Body of pancreas (tissue), 4 donors: ENCODE measurements around the gene APPBP2. TPM values are rescaled to one million over a fixed set of nuclear protein-coding genes. Genes with fewer than 3 reads are reported as not detected.

Experiments used
- ATAC-seq: fragments of 150-250 bp; one replicate; pipeline ENCODE4 v1.9.1; 2016
- DNase-seq, 4 donors: peaks; one replicate each; pipeline ENCODE4 v3.0.0-alpha.2; 2019
- H3K27ac ChIP-seq, 4 donors: fragments of 200-600 bp; sonication (generic); 1 replicate in 3 of 4; 2 replicates in 1 of 4; pipeline versions ENCODE4 v1.5.1 to v1.6.1; 2016 to 2019; ENCODE audit warnings: mild to moderate bottlenecking in 1 of 4, mixed read lengths in 1 of 4, moderate library complexity in 1 of 4
- H3K27me3 ChIP-seq, 2 donors: fragments of 200-600 bp; sonication (generic); one replicate each; pipeline ENCODE4 v1.6.0; 2016; ENCODE audit warnings: mild to moderate bottlenecking in 1 of 2
- H3K36me3 ChIP-seq, 2 donors: fragments of 200-600 bp; sonication (generic); replicated peaks in 1 of 2; 2 replicates each; pipeline ENCODE4 v1.5.1; 2016; ENCODE audit warnings: low read depth in 2 of 2; ENCODE audit not compliant: insufficient read depth in 1 of 2
- H3K4me1 ChIP-seq: fragments of 200-600 bp; sonication (generic); one replicate; pipeline ENCODE4 v1.6.0; 2016
- H3K4me3 ChIP-seq, 2 donors: fragments of 200-600 bp; sonication (generic); 1 replicate in 1 of 2; 2 replicates in 1 of 2; pipeline ENCODE4 v1.5.1; 2016 to 2019
- H3K9me3 ChIP-seq, 3 donors: fragments of 200-600 bp; sonication (generic); 1 replicate in 2 of 3; 2 replicates in 1 of 3; pipeline ENCODE4 v1.5.1; 2016
- CTCF ChIP-seq, 7 experiments: fragments of 450-650 bp in 4 of 7; fragments of 200-600 bp in 3 of 7; sonication (generic) in 3 of 7; IDR thresholded peaks; one replicate each; pipeline ENCODE4 v1.5.1; 2016 to 2019; ENCODE audit warnings: antibody characterized with exemption in 7 of 7
- POLR2A ChIP-seq, 3 donors: fragments of 450-650 bp; IDR thresholded peaks; one replicate each; pipeline ENCODE4 v1.6.1; 2016; ENCODE audit warnings: antibody characterized with exemption in 3 of 3, mild to moderate bottlenecking in 2 of 3
- WGBS, 2 donors: methylation state at CpG; one replicate each; pipeline ENCODE4 v1.1.5; 2017; 5-methylcytosine and 5-hydroxymethylcytosine counted together
- intact Hi-C: fragments of 100-400 bp; cut with DNase I; formaldehyde crosslinking; loops from one replicate; pipeline ENCODE4 v1.15.1; 2023
- total RNA-seq, 2 donors: library from RNA; depleted of rRNA; stranded (reverse); fragments of >200 nt; gene quantifications; one replicate each; pipeline ENCODE4 v1.1.0, GENCODE V29; 2016

APPBP2 gene
- total RNA-seq, 2 donors from 2014 or later, result 10.9 to 15.3 TPM

DNA sequence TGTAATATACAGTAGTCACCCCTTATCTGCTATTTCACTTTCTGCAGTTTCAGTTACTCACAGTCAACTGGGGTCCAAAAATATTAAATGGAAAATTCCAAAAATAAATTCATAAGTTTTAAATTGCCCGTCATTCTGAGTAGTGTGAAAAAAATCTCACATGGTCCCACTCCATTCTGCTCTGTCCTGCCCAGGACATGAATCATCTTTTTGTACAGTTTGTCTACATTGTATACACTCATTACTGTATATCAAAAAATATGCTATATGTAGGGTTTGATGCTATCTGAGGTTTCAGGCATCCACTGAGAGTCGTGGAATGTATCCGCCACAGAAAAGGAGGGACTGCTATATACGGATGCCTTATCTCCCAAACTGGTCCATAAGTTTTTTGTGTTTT is 16.0 kb upstream of the APPBP2 start:
- DNase-seq (no peak), ATAC-seq (no peak)
- WGBS, 2 donors, result 89 to 93% methylated on average over 4 of the region's 4 CpGs
- TF ChIP-seq POLR2A (IDR thresholded peaks at IDR 0.05) (no peak), CTCF (IDR thresholded peaks at IDR 0.05) (no peak)
- intact Hi-C loops, result no loop called here
- no peak overlapping the region for H3K4me3 ChIP-seq
- no peaks in the 10 kb centered on the region for H3K4me1 ChIP-seq
- H3K27ac ChIP-seq, result no peak overlapping the region
- H3K36me3 ChIP-seq, result no peaks in the 10 kb centered on the region
- H3K27me3 ChIP-seq, result no peaks in the 10 kb centered on the region
- H3K9me3 ChIP-seq, result no peaks in the 10 kb centered on the region

DNA sequence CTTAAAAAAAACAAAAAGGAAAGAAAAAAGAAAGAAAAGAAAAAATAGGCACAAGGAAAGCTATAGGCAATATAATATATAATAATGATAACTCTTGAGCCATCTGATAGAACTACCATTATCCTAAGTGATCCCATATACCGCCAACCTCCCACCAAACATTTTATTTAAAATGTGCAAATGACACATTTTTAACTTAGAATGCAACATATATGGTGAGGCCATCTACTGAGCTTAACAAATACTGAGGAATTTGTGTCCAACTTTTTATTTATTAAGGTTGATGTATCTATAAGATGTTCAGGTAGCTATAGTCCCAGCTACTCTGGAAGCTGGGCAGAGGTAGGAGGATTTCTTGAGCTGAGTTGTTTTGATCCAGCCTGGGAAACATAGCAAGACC is 14.4 kb upstream of the APPBP2 start:
- Histone ChIP-seq H3K4me1 (no peaks in the 10 kb centered on the region), H3K4me3 (no peak overlapping the region), H3K36me3 (no peaks in the 10 kb centered on the region), H3K27ac (no peak overlapping the region), H3K9me3 (no peaks in the 10 kb centered on the region), H3K27me3 (no peaks in the 10 kb centered on the region)
- DNase-seq, result no peak
- ATAC-seq, result no peak
- intact Hi-C loops, result no loop called here
- WGBS, 2 donors, result 83 to 100% methylated on average over 1 of the region's 1 CpG
- TF ChIP-seq CTCF (IDR thresholded peaks at IDR 0.05) (no peak), POLR2A (IDR thresholded peaks at IDR 0.05) (no peak)

DNA sequence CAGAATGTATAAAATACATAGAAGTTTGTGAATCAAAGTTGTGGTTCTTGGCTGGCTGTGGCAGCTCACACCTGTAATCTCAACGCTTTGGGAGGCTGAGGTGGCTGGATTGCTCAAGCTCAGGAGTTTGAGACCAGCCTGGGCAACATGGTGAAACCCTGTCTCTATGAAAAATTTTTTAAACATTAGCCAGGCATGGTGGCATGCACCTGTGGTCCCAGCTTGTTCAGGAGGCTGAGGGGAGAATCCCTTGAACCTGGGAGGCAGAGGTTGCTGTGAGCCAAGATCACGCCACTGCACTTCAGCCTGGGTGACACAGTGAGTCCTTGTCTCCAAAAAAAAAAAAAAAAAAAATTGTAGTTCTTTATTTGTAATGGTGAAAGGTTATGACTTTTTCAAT is 13.8 kb upstream of the APPBP2 start:
- no peak for TF ChIP-seq POLR2A (IDR thresholded peaks at IDR 0.05)
- TF ChIP-seq CTCF (IDR thresholded peaks at IDR 0.05), result no peak
- ATAC-seq (no peak), DNase-seq (no peak)
- Histone ChIP-seq H3K36me3 (no peaks in the 10 kb centered on the region), H3K27me3 (no peaks in the 10 kb centered on the region), H3K4me1 (peaks cover 6% of the 10 kb centered on the region), H3K9me3 (no peaks in the 10 kb centered on the region), H3K27ac (no peak overlapping the region), H3K4me3 (no peak overlapping the region)
- intact Hi-C loops, result no loop called here
- 87 to 88% methylated on average over 2 of the region's 2 CpGs for WGBS, 2 donors

DNA sequence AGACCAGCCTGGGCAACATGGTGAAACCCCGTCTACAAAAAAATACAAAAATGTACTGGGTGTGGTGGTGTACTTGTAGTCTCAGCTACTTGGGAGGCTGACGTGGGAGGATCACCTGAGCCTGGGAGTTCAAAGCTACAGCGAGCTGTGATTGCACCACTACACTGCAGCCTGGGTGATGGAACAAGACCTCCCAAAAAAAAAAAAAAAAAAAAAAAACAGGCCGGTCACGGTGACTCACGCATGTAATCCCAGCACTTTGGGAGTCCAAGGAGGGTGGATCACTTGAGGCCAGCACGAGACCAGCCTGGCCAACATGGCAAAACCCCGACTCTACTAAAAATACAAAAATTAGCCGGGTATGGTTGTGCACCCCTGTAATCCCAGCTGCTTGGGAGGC is 12.7 kb upstream of the APPBP2 start:
- Histone ChIP-seq H3K27ac (no peak overlapping the region), H3K4me3 (no peak overlapping the region), H3K9me3 (no peaks in the 10 kb centered on the region), H3K27me3 (no peaks in the 10 kb centered on the region), H3K36me3 (no peaks in the 10 kb centered on the region), H3K4me1 (peaks cover 12% of the 10 kb centered on the region)
- intact Hi-C loops, result no loop called here
- ATAC-seq (no peak), DNase-seq (no peak)
- TF ChIP-seq POLR2A (IDR thresholded peaks at IDR 0.05) (no peak), CTCF (IDR thresholded peaks at IDR 0.05) (no peak)
- WGBS, 2 donors, result 91 to 92% methylated on average over 9 of the region's 9 CpGs

DNA sequence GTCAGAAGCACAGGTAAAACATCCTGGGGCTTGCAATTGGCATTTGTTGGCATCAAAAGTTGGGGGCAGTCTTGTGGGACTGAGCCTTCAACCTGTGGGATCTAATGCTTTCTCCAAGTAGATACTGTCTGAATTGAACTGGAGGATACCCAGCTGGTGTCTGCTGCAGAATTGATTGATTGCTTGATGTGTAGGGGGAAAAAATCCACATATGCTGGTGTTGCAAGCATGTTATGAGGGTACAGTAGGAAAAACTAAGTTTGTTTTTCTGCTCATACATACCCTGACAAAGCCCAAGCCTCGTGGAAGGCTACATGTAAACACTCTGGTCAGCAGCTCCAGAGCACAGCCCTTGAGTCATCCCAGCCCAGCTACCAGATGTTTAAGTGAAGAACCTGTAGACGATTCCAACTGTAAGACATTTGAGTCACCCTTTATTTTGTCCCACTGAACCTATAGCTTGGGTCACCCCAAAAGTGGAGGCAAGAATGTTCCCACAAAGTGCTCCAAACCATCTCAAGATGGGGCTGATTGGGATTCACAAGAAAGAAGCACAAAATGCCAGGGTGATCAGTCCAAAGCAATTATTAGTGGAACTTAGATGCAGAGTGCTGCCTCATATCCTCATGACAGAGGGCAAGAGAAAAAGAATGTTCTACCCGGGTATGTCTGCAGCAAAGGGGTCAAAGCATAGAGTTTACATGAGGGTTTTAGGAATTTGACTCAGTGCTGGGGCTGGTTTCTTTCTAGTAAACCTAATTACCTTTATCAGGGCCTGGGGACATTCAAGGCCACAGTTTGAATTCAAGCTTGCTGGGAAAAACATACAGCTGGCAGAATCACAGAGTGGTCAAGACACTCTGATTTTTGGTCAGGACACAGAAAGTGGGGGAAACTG is 9.6 kb upstream of the APPBP2 start:
- Histone ChIP-seq H3K4me1 (peaks cover 12% of the 10 kb centered on the region), H3K4me3 (no peak overlapping the region), H3K27ac (no peak overlapping the region), H3K36me3 (no peaks in the 10 kb centered on the region), H3K9me3 (no peaks in the 10 kb centered on the region), H3K27me3 (no peaks in the 10 kb centered on the region)
- intact Hi-C loops, result no loop called here
- DNase-seq, result no peak
- WGBS, 2 donors, result 41 to 59% methylated on average over 3 of the region's 3 CpGs
- ATAC-seq, result no peak
- TF ChIP-seq POLR2A (IDR thresholded peaks at IDR 0.05) (no peak), CTCF (IDR thresholded peaks at IDR 0.05) (no peak)
